GM19468 (cell line): ENCODE results near the gene MCF2L2.

ENCODE experiments used
- ATAC-seq: cut with Tn5 transposase; IDR thresholded peaks from one replicate; pipeline ENCODE4 v1.9.1; 2021; ENCODE audit warnings: mild to moderate bottlenecking, moderate library complexity, moderate number of reproducible peaks; ENCODE audit not compliant: unreplicated experiment; ENCODE audit errors: extremely low read depth

The MCF2L2 gene

DNA sequence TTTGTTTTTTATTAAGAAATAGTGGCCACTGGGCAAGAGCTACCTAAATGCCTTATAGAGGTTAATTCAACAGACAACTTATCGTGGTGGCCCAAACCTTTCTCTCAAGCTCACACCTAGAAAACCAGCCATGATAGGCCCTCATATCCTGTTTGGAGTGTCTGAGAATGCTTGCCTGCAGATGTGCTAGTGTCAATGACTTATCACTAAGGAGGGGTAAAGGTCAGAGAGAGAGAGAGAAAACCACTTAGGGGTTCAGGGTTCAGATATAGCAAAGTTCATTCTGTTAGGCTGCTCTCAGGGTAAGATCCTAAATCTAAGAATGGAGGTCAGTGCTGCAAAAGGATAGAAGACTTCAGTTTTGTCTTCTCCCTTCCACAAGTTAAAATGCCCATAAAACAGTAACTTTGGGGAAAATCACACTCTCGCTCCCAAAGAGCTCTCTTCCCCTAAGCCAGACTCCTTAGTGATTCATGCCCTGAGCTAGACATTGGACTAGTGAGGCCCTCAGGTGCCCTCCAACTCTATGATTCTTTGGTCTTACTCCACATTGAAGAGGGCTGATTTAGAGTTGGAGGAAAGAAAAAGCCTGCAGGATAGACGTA, 205.7 kb downstream of the MCF2L2 start:
- ATAC-seq, result no peak

DNA sequence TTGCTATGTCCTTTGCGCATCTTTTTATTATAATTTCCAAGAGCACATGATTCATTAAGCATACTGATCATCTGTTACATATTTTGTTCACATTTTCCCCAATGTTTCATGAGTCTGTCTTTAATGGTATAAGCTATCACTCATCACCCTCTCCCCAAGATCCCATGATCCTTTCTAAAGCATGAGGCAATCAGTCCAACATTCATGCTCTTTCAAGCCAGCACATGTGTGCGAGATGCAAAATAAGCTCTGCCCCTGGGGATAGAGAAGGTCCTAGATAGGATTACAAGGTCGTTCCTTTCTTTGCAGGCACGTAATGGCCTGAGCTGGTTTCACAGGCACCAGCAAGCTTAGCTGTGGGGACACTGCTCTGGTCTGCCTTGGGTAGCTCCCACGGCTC, 207.6 kb downstream of the MCF2L2 start:
- no peak for ATAC-seq

DNA sequence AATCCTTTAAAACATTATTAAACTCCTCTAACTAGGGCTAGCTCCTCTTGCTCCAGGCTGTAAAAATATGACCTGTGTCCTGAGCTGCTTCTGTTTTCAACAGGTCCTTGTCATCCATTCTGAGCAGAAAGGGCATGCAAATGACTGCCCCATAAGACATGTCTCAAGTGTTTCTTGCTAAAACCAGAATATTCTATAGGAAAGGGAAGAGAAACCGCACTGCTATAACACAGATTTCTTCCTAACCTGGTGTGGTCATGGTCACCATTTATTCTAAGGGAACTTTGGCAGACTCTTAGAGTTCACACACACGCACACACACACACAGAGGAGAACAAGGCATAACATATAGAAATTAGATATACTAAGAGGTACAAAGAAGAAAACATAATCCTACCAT, 209.6 kb downstream of the MCF2L2 start:
- ATAC-seq, result no peak

DNA sequence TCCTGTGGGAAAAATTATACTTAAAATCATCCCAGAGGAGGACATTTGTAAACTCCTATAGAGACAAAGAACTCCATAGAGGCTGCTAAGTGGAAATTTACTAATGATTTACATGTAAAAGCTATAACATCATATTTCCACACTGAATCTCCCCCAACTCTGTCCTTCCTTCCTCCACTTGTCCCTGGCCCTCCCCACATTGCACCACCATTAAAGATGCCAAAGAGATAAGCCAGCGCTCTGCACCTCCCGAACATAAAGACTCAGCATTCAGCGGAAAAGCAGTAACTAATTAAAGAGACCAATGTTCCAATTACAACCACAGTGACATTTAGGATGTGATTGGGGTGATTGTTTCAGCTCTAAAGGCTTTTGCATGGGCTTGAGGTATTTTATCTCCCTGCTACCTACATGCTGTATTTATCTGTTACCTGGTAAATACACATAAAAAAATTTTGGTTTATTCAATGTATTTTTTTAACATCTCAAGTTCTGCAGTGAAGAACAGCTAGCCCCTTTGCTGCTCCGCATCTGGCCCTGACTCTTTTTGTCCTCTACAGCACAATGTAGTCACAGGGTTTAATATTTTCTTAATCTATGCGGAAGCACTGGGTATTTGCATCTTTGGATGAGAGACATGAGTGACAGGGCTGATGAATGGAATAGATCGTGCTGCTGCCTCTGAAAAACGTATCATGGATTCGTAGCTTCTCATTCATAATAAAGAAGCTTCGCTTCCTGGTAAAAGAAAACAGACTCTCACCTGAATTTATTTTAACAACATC, 210.7 kb downstream of the MCF2L2 start:
- ATAC-seq, result no peak

DNA sequence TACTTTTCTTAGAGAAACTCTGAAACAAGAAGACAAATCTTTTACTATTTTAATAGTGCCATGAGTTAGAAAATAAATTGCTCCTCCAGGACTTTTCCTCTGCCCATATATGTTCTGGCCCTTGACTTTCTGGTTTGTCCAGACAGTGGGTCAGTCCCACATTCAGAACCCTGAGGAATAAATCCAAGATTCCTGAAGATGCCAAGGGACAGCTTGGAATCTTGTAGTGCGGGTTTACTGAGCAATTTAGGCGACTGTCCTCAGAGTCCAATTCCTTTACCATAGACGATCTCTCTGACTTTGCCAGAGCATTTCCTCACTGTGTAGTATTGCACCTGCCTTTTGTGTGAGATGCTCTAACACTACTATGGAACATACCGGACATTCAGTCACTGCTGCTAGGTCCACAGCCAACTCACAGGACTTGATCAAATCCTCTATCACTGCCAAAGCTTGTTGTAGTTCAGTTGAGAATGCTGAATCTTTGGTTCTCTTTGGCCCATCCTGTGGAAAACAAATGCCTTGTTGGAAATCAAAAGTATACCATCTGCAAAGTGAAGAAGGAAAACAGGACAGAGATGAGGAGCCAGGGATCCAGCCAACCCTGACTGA, 212.7 kb downstream of the MCF2L2 start:
- no peak for ATAC-seq

DNA sequence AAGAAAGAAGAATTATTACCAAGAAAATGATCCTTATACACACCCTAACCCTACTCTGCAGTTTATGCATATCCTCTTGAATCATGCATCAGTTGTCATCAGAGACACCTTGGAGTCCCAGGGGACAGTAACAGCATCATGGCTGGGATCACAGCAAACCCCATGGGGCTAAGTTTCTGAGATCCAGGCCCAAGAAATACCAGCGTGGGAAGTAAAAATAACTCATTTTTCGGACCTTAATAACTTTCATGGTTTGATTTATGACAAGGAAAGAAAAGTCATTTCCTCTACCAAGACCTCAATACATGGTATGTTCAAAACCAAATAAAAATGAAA, 214.2 kb downstream of the MCF2L2 start:
- no peak for ATAC-seq

DNA sequence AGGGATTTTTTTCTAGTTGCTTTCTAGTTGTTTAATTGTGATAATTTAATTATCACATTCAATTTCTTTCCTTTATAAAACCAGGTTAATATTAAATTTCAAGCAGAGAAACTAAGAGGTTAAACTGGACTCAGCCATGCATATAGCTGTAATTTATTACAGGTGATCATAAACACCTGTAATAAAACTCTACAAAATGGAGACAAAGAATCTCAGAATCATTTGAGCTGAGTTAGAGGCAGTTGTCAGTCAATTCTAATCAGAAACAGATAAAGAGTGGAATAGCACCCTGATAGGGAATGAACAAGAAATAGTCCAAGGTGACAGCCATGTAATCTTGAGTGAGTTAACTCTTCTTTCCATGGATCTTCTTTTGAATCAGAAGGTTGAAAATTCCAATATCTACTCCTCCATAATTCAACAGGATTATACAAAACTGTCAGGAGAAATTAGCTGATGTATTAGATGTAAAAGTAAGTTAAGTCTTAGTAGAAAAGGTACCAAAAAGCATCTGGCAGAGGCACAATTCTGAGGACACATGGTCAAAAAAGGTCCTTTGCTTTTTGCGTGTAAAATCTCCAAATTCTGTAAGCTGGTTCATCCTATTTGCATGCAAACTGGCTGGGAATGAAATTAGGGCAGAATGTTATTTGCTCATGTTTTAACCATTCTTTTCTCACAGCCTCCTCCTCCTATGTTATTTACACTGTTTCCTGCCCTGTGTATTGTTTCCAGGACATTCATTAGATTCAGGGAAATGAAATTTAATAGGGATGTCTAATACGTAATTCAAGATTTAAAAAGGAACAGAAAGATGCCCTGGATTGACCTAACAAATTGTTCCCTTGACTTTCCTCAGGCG, 214.8 kb downstream of the MCF2L2 start:
- ATAC-seq, result no peak

DNA sequence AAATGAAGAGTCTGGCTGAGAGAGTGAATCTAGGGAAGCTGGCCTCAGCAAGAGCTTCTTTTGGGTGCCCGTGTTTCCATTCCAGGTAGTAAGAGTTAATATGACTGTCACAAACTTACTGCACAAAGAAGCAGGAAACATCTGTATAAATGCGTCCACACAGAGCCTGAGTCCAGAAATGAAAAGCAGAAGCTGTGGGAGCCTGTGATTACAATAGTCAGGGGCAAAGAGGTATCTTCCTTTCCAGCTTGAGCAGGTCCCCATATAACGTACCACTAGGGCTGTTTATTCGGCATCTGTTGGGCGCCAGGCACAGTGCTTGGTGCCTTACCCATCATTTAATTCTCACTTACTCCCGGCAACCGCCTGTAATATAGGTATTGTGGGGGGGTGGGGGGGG, 215.9 kb downstream of the MCF2L2 start:
- no peak for ATAC-seq

DNA sequence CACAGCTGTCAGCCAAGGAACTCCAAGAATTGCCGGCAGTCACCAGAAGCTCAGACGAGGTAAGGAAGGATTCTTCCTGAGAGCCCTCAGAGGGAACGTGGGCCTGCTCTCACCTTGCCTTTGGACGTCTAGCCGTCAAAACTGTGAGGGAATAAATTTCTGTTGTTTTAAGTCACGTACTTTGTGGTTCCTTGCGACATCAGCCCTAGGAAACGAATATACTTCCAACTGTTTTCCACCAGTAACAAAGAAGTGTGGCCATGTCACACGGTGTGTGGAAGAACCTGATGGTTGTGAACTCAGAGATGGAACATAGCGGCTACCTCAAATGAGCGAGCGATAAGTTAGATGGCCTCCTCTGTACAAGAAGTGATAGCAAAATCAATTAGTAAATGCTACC, 216.3 kb downstream of the MCF2L2 start:
- ATAC-seq, result no peak

DNA sequence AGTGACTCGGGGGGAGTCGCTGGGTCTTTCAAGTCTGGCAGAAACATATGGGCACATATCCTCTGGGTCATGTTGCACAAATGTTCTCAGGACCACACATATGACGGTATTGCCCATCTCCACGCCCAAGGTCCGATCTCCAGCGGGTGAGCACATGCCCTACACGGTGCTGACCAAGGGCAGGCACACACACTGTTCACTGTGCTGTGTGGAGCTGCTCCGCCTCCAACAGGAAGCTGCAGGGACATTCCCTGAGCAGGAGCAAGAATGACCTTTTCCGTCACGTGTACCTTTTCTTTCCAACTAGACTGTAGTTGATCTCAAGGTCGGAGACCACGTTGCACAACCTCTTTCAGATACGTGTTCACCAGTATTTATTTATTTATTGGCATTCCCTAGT, 217.1 kb downstream of the MCF2L2 start:
- ATAC-seq, result no peak

DNA sequence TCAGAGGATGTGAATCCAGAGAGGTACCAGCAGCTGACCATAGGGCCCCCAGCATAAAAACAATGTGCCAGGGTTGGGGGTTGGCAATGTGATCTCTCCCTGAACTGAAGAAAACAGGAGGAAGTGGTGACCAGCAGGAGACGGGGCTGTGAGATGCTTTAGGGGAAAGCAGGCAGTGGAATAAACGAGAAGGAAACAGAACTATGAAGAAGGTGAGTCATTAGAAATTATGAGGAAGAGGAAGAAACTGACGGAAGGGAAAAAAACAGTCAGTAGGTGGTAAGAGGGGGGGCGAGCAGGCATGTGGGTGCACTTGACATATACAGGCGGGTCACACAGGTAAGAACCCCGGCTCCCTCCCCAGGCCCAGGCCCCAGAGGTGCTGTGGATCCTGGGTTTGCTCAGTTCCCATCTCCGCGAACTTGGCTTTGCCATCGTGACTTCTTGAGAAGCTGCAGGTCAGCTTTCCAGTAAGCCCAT, 217.5 kb downstream of the MCF2L2 start:
- no peak for ATAC-seq

DNA sequence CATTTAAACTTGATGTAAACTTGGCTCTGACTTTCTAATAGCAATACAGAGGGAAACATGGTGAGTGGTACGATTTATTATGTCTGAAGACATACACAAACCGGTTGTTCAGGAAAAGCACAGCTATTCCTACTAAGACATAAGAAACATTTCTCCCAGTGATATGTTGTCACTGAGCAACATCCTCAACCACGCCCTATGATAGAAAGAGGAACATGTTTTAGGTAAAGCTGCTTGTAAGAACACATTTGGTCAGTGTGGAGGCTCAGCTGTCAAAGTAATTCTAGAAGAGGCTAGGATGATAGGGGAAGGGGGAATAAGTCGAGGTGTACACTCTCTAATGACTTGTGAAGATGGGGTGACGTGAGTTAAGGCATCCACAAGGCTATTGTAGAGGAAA, 218.1 kb downstream of the MCF2L2 start:
- ATAC-seq, result no peak

DNA sequence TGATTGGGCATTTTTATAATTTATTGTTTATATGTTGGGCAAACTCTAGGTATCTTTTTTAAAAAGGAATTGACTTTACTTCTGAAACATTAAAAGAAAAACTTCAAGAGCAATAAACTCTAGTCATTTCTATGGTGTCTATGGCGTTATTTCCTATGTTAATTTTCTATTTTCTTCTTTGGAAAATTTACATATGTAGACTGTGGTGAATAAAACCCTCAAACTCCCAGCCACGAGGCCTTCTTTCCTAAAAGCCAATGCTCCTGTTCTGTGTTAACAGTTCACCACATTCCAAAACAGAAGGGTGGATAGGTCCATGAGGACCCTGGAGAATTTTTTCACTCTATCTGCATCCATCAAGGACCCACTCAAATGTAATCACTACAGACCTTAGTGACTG, 219.6 kb downstream of the MCF2L2 start:
- ATAC-seq, result no peak

DNA sequence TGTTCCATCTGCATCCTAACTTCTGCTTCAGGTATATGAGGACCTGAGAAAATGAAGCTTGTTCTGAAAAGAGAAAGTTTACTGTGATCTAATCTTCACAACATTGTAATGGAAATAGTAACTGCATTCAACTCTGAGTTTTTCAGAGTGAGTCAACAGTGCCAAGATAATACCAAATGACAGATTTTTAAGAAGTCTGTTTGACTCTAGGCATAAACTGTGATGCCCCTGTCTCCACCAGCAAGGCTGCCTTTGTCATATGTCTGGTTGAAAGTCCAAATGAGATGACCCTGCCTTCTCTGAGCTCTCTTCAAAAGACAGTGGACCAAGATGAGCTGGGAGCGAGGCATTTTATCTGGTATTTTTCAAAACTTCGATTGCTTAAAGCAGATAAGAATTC, 220.2 kb downstream of the MCF2L2 start:
- no peak for ATAC-seq

DNA sequence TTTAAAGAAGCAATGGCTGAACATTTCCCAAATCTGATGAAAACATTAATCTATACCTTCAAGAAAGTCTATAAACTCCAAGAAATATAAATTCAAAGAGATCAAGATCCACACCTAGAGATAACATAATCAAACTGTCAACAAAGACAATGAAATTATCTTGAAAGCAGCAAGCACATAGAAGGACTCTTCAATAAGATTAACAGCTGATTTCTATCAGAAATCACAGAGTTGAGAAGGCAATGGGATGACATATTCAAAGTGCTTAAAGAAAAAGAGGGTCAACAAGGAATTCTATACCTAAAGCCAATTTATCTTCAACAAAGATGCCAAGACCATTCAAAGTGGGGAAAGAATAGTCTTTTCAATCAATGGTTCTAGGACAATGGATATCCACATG, 224.7 kb downstream of the MCF2L2 start:
- ATAC-seq, result no peak

DNA sequence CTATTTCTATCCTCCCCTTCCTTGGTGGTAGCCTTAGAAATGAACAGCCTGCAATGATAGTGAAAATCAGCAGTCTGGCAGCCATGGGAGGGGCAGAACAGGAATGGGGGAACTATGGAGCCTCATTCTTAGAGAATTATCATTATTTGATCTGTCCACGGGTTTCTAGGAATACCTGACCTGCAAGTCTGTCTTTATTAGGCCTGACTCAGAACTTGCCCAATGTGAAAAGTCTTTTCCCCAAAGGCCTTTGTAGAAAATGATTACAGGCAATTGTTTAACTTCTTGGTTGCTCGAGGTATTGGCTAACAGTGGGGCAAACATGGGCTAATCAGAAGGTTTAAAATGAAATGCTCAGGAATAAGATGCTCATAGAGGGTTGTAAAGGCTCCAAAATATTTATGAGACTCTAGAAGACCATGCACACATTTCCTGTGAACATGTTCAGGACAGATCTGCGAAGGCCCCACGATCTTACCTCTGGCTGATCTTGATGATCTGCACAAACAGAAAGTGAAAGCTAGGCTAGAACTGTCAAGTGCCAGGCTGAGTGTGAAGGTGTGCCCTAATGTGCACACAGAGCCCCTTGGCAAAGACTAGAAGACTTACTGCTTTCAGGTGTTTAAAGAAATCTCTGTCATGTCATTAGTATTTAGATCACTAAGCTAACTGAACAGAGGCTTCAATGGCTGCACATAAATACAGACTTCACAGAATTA, 226.3 kb downstream of the MCF2L2 start:
- no peak for ATAC-seq

DNA sequence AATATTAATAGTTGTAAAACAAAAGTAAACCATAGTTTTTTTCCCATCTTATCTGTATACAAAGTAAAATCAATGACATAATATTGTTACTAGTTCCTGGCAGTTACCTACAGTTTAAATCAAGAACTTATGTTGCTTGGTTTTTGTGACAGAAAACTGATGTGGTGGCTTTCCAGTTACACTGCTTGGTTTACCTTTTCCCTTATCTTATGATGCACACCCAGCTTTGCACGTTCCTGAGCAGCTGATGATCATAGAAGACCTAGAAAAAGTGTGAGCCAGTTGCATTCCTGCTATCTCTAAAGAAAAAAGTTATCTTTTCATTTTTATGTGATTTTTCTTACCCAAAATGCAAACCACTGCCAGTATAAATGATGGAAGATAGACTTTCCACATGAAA, 229.5 kb downstream of the MCF2L2 start:
- ATAC-seq, result no peak

DNA sequence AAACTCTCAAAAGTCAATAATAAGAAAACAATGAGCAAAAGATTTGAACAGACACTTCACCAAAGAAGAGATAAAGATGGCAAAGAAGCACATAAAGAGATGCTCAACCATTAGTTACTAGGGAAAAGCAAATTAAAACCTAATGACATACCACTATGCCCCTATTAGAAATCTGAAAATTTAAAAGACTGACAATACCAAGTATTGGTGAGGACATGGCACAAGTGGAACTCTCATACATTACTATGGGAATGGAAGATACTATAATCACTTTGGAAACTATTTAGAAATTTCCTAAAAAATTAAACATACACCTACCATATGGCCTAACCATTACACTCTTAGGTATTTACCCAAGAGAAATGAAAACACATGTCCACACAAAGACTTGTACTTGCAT, 230.7 kb downstream of the MCF2L2 start:
- ATAC-seq, result no peak

DNA sequence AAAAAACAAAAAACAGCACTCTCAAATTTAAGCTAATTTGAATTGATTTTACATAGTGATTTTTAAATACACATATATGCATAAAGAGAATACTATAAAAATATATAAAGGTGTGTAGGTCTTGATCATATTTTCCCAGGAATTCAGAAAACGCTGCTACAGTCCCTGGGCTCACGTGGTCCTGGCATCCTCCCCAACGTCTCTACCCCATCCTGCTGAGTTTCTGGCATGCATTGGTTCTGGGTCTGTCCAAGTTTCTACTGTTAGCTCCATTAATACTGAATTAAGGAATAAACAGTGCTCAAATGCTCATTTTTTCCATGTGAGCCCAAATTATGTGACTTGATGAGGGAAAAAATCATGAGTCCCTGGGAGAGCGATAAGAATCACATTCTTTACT, 233.2 kb downstream of the MCF2L2 start:
- no peak for ATAC-seq
